COR-L47 (cell line): ENCODE data around the gene RBFOX1.

ENCODE experiments used
- DNase-seq: peaks from one replicate; lab custom pipeline; 2025; lab: John Stamatoyannopoulos, UW

The RBFOX1 gene

GRCh38 chr16:7332611-7333010 is at the start of gene RBFOX1:
RBFOX1 (plus strand) TSS chr16:7332845.
- DNase-seq: no peak

- no peak for DNase-seq
Observed at GRCh38 chr16:7284780-7285179, 47.9 kb upstream of the RBFOX1 start.

- no peak for DNase-seq
Observed at GRCh38 chr16:7285520-7285919, 47.1 kb upstream of the RBFOX1 start.

GRCh38 chr16:7289299-7289698 is 43.3 kb upstream of the RBFOX1 start:
- DNase-seq: no peak

GRCh38 chr16:7290682-7291081 is 42.0 kb upstream of the RBFOX1 start:
- DNase-seq: no peak

- no peak for DNase-seq
Observed at GRCh38 chr16:7294020-7294419, 38.6 kb upstream of the RBFOX1 start.

- peak; percentile 58 for DNase-seq
Observed at GRCh38 chr16:7303052-7303610, 29.5 kb upstream of the RBFOX1 start.

GRCh38 chr16:7303660-7304200 is 28.9 kb upstream of the RBFOX1 start:
- no peak for DNase-seq

- no peak for DNase-seq
Observed at GRCh38 chr16:7304279-7304678, 28.4 kb upstream of the RBFOX1 start.

GRCh38 chr16:7304958-7305357 is 27.7 kb upstream of the RBFOX1 start:
- no peak for DNase-seq

- DNase-seq: peak; percentile 25
Observed at GRCh38 chr16:7313170-7313569, 19.5 kb upstream of the RBFOX1 start.

- no peak for DNase-seq
Observed at GRCh38 chr16:7314163-7314562, 18.5 kb upstream of the RBFOX1 start.

- peak; percentile 65 for DNase-seq
Observed at GRCh38 chr16:7315813-7316212, 16.8 kb upstream of the RBFOX1 start.

GRCh38 chr16:7316281-7316888 is 16.3 kb upstream of the RBFOX1 start:
- DNase-seq: no peak

- no peak for DNase-seq
Observed at GRCh38 chr16:7317982-7318381, 14.7 kb upstream of the RBFOX1 start.

- DNase-seq: no peak
Observed at GRCh38 chr16:7318686-7319085, 14.0 kb upstream of the RBFOX1 start.

GRCh38 chr16:7319514-7319913 is 13.1 kb upstream of the RBFOX1 start:
- DNase-seq: no peak

- DNase-seq: no peak
Observed at GRCh38 chr16:7321661-7322060, 11.0 kb upstream of the RBFOX1 start.

GRCh38 chr16:7324321-7324720 is 8.3 kb upstream of the RBFOX1 start:
- no peak for DNase-seq

- no peak for DNase-seq
Observed at GRCh38 chr16:7325834-7326233, 6.8 kb upstream of the RBFOX1 start.

GRCh38 chr16:7330709-7331108 is 1.9 kb upstream of the RBFOX1 start:
- no peak for DNase-seq

GRCh38 chr16:7331997-7332396 is 648 bp upstream of the RBFOX1 start:
- no peak for DNase-seq

- DNase-seq: no peak
Observed at GRCh38 chr16:7333180-7333725, 608 bp downstream of the RBFOX1 start.
